HFFc6 (cell line): ENCODE data around the gene GRIN2A. TPM values are rescaled to one million over a fixed set of nuclear protein-coding genes. Genes with fewer than 3 reads are reported as not detected.

ENCODE experiments used
- DNase-seq: peaks from one replicate; pipeline ENCODE4 v3.0.0-alpha.2; 2018
- H3K27ac Mint-ChIP-seq: 2 replicates; pipeline ENCODE4 v1.8.0; 2020; ENCODE audit warnings: mild to moderate bottlenecking, mixed read lengths
- H3K27me3 Mint-ChIP-seq: 2 replicates; pipeline ENCODE4 v1.8.0; 2021; ENCODE audit warnings: mild to moderate bottlenecking, moderate library complexity, mixed read lengths; ENCODE audit not compliant: insufficient read depth
- H3K36me3 Mint-ChIP-seq: 2 replicates; pipeline ENCODE4 v1.8.0; 2021; ENCODE audit warnings: low read depth, mixed read lengths
- H3K4me1 Mint-ChIP-seq: 2 replicates; pipeline ENCODE4 v1.8.0; 2020; ENCODE audit warnings: low read depth, mixed read lengths
- H3K4me3 Mint-ChIP-seq: 2 replicates; pipeline ENCODE4 v1.8.0; 2020; ENCODE audit warnings: mild to moderate bottlenecking, moderate library complexity, mixed read lengths
- H3K9me3 Mint-ChIP-seq: 2 replicates; pipeline ENCODE4 v1.8.0; 2020; ENCODE audit warnings: mild to moderate bottlenecking, mixed read lengths
- CTCF ChIP-seq: fragments of 200-600 bp; sonication (generic); IDR thresholded peaks from 2 replicates; pipeline ENCODE4 v1.5.0; 2021; ENCODE audit warnings: antibody characterized with exemption, mild to moderate bottlenecking
- total RNA-seq, 6 experiments: library from RNA; stranded (reverse); fragmentation: NEBNext Ultra II Directional; extraction: Animal tissue kit (Norgen Biotek cat#: 25700); gene quantifications; 2 replicates in 1 of 6; 3 replicates in 5 of 6; pipeline ENCODE4 v1.2.3, GENCODE V29; 2021

Gene GRIN2A
- total RNA-seq, 6 experiments from 2014 or later = 0.02 to 0.18 (median 0.08) TPM; not detected in 1

- peaks cover 2% of the 10 kb centered on the region; the same call in 1 of the 2 replicates for H3K27me3 Mint-ChIP-seq
- no peaks in the 10 kb centered on the region for H3K36me3 Mint-ChIP-seq
- no peak overlapping the region for H3K4me3 Mint-ChIP-seq
- no peak for TF ChIP-seq CTCF
- no peak overlapping the region for H3K27ac Mint-ChIP-seq
- no peak for DNase-seq
- H3K4me1 Mint-ChIP-seq = no peaks in the 10 kb centered on the region
- H3K9me3 Mint-ChIP-seq = peaks cover 18% of the 10 kb centered on the region
These were observed 382.0 kb downstream of the GRIN2A start for GRCh38 chr16:9800186-9800738.

GRCh38 chr16:9798952-9799580 lies 383.2 kb downstream of the GRIN2A start:
- TF ChIP-seq CTCF = no peak
- peaks cover 2% of the 10 kb centered on the region; the same call in 1 of the 2 replicates for H3K27me3 Mint-ChIP-seq
- DNase-seq = no peak
- H3K36me3 Mint-ChIP-seq = no peaks in the 10 kb centered on the region
- no peaks in the 10 kb centered on the region for H3K4me1 Mint-ChIP-seq
- H3K4me3 Mint-ChIP-seq = no peak overlapping the region
- H3K9me3 Mint-ChIP-seq = peaks cover 21% of the 10 kb centered on the region
- no peak overlapping the region for H3K27ac Mint-ChIP-seq

- peaks cover 21% of the 10 kb centered on the region for H3K9me3 Mint-ChIP-seq
- no peak for DNase-seq
- H3K4me3 Mint-ChIP-seq = no peak overlapping the region
- no peak for TF ChIP-seq CTCF
- no peaks in the 10 kb centered on the region for H3K4me1 Mint-ChIP-seq
- no peaks in the 10 kb centered on the region for H3K36me3 Mint-ChIP-seq
- H3K27ac Mint-ChIP-seq = no peak overlapping the region
- peaks cover 2% of the 10 kb centered on the region; the same call in 1 of the 2 replicates for H3K27me3 Mint-ChIP-seq
These were observed 383.8 kb downstream of the GRIN2A start for GRCh38 chr16:9798474-9798873.

GRCh38 chr16:9797306-9797705 lies 384.9 kb downstream of the GRIN2A start:
- TF ChIP-seq CTCF = no peak
- peaks cover 21% of the 10 kb centered on the region for H3K9me3 Mint-ChIP-seq
- no peak overlapping the region for H3K27ac Mint-ChIP-seq
- no peak overlapping the region for H3K4me3 Mint-ChIP-seq
- H3K4me1 Mint-ChIP-seq = no peaks in the 10 kb centered on the region
- H3K27me3 Mint-ChIP-seq = peaks cover 2% of the 10 kb centered on the region; the same call in 1 of the 2 replicates
- DNase-seq = no peak
- H3K36me3 Mint-ChIP-seq = no peaks in the 10 kb centered on the region

- H3K27ac Mint-ChIP-seq = no peak overlapping the region
These were observed 388.6 kb downstream of the GRIN2A start for GRCh38 chr16:9793623-9794022.

More at GRCh38 chr16:9793623-9794022, 388.6 kb downstream of the GRIN2A start:
- Mint-ChIP-seq H3K9me3 (peaks cover 18% of the 10 kb centered on the region), H3K27me3 (peaks cover 2% of the 10 kb centered on the region; the same call in 1 of the 2 replicates), H3K4me3 (no peak overlapping the region), H3K36me3 (no peaks in the 10 kb centered on the region; the same call in 1 of the 2 replicates), H3K4me1 (no peaks in the 10 kb centered on the region)
- TF ChIP-seq CTCF = no peak
- no peak for DNase-seq
